Embryonic facial prominence (tissue), 1 donor: ENCODE results near the gene KIF1C.

Experiments used
- DNase-seq: peaks from one replicate; pipeline ENCODE4 v3.0.0-alpha.2; 2016; ENCODE audit errors: extremely low spot score

KIF1C gene

DNA sequence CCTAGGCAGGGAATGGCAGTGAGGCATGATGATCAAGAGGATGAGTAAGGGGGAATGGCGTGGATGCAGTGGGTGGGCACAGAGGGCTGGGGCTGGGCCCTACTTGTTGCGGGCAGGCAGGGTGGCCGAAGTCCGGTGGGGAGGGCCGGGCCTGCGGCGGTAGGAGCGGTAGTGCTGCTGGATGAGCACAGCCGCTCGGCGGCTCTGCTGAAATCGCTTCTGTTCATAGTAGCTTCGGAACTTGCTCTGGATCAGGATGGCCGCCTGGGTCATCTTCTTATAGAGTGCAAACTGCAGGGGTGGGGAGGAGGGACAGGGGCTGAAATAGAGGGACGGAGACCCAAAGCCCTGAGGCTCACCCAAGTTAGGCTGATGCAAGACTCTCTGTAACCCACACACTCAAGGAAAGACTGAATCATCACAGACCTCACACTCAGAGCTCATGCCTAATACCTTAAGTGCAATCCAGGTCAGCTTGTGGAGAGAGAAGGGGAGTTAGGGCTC is 28.7 kb upstream of the KIF1C start:
- DNase-seq, result no peak

DNA sequence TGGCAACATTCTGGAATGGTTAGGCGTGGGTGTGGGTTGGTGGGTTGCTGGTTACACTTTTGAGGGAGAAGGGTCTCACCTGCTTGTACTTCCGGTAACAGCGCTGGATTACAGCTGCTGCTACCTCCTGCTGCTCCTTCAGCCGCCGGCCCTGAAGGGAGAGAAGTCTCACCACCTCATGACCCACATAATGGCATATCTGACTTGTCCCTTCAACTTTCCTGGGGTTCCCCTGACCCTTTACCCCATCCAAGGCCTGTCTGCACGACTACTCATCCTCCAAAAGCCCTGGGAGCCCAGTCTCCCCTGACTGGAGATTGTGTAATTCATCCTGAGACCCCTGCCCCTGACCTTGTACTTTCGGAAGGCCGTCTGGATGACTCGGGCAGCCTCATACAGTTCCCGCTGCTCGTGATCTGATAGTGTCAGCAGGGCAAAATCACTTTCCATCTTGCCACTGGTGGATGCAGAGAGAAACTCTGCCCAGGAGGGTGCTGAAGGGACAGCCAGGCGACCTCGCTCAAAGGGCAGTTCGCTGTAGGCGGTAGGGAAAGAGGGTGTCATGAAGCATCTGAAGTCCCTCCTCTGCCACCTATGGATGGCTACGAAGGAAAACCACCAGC is 28.1 kb upstream of the KIF1C start:
- DNase-seq, result no peak

DNA sequence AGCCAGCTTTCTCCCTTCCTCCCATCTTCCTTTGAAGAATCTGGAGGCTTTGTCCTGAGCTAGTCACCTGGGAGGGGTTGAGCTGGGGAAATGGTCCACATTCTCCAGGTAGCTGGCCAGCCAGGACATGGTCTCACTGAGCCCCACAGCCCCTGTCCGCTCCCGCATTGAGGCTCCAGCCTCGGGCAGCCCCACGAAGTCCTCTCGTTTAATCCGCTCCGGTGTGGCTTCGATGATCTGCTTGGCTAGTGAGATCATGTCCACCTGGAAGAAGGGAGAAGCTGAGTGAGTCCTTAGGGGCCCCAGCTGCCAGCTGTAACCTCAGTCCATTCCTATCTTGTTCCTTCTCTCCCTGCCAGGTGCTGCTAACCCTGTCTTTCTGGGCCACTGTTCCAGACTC is 27.5 kb upstream of the KIF1C start:
- no peak for DNase-seq

DNA sequence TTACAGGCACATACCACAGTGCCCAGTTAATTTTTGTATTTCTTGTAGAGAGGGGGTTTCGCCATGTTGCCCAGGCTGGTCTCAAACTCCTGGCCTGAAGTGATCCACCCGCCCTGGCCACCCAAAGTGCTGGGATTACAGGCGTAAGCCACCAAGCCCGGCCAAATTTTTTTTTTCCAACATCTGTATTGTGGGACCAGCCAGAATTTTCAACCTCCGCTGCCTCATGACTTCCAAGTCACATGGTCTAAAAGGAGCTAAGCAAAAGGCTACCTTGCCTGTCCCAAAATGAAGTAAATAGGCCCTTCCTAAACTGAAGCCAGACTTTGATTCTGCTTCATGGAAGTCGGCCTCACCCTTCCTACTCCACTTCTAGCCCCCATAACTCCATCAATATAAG is 25.9 kb upstream of the KIF1C start:
- no peak for DNase-seq

DNA sequence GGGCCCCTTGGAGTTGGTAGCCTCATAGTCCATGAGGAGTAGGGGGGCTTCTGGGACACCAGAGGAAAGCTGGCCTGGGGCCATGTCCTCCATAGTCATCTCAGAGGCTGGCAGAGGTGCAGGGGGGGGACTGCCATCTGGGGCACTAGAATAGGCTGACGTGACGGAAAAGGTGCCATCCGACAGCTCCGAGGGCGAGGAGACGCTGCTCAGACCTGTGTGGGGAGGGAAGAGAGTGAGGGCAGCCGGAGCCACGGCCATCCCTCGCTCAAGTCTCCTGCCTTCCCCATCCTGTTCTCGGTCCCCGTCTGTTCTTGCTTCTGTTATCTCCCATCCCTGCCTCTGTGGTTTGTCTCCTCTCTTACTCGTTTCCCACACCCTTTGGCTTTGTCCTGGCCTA is 25.4 kb upstream of the KIF1C start:
- DNase-seq, result no peak

DNA sequence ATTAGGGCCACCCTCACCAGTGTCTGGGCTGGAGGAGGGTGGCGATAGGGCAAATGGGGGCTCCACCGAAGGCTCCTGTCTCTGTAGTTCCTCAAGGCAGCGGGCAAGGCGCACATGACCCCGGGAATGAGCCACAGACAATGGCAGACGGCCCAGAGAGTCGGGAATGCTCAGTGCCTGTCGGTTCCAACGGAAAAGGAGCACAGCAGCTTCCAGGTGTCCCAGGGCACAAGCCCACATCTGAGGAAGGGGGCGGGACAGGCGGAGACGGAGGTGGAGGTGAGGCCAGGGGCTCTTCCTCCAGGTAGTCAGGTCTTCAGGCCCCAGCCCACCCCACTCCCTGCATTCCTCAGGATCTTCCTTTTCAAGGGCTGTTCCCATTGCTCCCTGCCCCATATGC is 25.0 kb upstream of the KIF1C start:
- no peak for DNase-seq

DNA sequence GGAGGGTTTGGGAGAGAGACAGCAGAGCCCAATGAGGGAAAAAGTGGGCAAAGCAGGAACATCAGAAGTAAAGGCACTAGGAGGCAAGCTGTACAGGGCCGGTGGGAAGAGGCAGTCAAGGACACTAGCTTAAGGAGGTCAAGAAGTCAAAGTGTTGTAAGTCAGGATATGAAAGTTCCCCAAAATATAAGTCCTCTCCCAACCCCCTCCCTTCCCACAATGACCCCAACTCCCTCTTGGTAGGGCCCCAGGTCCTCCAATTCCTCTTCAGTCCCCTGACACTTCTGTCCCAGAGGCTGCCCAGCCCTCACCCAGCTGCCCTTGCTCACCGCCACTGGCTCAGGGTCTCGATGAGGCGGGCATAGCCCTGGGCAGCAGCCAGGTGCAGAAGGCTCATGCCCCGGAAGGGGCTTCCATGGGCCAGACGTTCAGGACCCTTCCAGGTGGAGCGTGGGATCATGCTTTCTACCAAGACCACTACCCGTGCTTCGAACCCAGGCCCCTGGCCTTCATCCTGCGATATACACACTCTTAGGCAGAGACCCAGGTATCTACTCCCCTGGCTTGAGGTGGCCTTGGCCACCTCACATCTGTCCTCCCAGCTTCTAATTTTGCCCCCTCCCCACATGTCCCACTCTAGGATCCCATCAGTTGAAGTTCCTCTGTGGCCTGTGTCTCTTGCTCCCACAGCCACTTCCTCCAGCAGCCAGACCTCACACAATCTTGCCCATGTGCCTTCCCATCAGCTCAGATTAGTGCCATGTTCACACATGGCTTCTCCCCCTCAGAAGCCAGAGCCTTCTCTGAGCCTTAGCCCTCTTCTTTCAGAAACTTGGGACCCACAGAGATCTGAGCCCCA is 24.3 kb upstream of the KIF1C start:
- DNase-seq, result no peak

DNA sequence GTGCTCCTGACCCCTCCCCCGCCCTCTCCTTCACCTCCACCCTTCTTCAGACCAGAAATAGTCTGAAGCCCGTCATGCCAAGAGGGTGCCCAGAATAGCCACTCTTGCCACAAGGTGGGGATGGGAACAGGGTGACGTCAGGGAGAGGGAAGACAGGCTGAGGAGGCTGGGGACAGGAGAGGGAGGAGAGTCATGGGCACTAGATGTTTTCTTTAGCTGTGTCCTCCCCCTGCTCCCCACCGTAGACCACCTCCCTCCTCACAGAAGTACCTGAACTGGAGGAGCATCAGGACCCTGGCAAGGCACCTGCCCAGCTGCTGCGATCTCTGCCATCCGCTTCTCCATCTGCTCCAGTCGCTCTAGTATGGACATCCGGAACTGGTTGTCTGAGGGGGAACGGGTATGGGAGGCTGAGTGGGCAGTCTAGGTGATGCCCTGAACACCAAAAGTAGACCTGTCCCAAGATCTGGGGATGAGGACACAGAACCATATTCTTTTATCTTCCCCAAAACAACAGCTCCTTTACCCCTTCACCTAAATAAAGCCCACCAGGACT is 23.6 kb upstream of the KIF1C start:
- no peak for DNase-seq

DNA sequence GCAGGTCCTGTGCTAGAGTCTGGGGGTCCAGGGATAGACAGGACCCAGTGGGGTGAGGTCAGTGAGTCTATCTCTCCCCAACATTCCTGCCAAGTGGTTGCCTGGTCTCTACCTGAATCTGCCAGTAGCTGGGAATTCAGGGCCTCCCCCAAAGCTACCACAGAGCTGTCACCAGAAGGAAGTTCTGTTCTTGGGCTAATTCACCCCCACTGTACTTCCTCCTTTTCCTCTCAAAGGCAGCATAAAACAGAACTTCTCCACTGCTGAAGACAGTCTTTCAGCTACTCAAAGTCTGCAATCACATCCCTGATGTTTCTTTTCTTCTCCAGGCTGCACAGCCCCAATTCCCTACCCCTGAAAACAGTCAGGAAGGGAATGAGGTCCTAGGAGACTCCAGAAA is 19.0 kb upstream of the KIF1C start:
- DNase-seq, result no peak

DNA sequence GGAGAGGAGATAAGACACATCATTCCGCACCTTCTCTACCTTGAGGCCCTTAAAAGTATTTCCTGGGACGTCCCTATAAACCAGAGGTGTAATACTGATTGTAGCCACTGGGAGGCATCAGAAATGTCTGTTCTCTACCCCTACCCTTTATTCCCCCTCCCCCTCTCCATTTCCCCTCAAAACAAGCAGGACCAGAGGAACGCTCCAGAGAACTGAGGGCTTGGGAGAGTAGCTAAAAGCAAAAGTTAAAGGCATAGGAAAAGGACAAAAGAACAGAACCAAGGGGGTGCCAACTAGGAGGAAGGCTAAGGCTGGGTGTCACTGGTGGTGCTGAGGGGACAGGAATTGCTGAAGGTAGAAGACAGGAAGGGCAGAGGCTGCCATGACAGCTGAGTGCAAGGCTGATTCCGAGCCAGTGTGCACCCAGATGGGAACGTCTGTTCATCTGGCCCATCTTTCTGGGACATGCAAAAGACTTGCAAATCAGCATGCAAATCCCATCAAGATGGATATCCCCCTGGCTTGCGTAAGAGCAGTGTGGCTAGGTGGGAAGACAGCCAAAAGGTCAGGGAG is 17.0 kb upstream of the KIF1C start:
- no peak for DNase-seq

DNA sequence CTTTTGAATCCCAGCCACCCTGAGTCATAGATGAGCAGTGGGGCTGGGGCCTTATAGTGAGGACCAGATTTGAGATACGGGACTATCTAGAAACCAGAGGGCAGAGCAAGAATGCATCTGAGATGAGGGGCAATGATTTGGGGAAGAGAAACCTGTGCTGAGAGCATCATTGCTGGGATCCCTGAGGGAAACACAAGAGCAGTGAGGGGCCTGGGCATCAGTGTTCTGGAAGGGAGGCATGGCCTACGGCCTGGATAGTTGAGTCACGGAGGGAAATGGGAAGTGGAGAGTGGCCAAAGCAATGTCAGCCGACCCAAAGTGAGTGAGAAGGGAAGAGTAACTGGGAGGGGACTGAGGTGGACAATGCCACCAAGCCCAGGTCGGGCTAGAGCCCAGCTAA is 15.4 kb upstream of the KIF1C start:
- no peak for DNase-seq

DNA sequence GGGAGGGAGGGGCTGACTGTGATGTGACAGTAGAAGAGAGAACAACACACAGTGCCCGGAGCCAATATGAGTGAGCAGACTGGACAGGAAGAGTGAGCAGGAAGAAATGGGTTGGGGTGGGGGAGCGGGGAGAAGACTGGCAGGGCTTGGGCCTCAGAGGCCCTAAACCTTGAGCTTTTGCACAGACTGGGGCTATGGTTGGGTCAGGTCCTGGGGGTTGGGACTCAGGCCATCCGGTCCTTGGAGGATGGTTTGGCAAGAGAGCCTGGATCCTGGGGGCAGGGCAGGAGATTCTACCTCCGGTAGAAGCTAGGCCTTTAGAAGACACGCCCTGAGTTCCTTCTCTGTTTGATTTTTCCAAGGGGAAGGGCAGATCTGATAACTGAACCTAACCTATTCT is 11.3 kb upstream of the KIF1C start:
- DNase-seq, result no peak

DNA sequence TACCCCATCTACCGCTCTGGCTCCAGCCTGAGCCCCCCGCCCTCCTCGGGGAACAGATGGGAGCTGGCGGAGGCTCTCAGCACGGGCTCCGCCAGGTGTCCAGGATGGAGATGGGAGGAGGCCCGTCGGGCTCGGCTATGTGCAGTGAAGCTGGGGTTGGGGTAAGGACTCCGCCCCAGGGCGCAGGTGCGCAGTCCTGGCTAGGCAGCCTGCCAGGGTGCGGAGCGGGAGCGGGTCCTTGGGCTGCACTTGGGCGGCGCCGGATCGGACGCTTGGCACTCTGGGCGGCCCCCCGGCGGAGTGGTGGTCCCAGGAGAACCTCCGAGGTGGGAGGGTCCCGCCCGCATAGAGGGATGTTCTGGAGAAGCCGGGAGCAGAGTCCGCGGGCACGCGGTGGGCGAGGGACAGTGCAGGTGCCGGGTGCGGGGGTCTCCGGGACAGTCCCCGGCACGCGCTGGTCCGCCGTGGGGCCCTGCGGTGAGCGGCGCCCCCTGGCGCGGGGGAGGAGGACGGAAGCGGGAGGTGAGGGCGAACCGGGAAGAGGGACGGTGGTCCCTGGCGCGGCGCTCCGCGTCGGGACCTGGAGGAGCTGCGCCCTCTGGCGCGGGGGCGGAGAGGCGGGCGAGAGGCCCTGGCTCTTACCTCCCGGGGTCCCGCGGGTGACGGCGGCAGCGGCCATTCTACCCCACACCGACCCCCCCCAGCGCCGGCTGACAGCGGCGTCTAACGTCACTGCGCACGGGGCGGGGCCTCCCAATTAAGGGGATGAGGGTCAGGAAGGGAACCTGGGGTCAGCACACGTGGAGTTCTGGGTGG is 10.6 kb upstream of the KIF1C start, which contains the start of gene CAMTA2:
Gene CAMTA2 (minus strand): TSS at position 725 of the 816 bp plus-strand sequence. CDS start 1,453 bp downstream, outside the sequence.
- DNase-seq, result peak; percentile 27

DNA sequence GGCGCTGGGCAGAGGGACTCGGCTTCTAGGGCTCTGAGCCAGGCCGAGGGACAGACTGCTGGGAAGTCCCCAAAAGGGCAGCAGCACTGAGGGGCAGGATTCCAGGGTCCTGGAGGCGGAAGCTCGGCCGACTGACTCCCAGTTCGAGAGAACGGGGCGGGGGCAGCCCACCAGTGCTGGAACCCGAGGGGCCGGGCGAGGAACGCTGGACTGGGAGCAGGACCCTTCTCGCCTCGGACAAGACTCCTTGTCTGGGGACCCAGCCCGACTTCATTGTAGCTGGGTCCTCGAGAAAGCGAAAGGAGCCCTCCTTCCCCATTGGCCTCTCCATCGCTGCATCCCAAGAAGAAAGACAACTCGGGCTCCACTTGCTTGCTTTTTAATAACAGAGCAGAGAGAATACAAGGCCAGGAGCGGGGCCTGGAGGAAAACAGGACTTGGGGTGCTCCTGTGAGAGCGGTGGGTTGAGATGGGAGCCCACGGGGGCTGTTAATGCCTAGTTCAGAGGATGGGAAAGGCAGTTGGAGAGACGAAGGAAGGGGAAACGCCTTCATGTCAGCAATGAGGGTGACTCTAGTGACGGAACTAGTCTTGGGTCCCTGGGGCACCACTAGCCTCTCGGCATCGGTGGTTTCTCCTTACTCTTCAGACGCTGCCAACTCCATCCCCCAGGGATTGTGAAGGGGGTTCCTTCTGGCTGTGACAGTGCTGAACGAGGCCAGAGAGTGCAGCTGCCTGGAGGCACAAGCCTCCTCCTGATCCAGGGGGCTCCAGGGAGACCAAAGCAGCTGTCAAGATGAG is 9.8 kb upstream of the KIF1C start:
- DNase-seq, result no peak

DNA sequence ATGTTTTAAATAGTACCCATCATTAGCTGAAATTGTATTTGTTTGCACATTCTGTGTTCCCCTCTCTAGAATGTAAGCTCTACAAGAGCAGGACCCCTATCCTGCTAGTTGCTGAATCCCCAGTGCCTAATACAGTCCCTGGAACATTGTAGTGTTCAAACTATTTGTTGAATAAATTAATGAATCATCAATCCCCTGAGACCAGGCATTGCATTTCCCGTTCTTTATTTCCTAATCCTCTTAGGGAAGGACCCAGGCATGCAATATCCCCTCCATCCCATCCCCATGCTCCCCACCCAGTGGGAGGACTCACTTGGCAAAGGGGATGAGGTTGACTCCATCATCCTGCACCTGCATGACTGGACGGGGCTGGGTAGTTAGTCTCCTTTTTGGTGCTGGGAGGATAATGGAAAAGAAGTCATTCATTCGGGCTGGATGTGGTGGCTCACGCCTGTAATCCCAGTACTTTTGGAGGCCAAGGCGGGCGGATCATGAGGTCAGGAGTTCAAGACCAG is 3.6 kb upstream of the KIF1C start:
- DNase-seq, result no peak

DNA sequence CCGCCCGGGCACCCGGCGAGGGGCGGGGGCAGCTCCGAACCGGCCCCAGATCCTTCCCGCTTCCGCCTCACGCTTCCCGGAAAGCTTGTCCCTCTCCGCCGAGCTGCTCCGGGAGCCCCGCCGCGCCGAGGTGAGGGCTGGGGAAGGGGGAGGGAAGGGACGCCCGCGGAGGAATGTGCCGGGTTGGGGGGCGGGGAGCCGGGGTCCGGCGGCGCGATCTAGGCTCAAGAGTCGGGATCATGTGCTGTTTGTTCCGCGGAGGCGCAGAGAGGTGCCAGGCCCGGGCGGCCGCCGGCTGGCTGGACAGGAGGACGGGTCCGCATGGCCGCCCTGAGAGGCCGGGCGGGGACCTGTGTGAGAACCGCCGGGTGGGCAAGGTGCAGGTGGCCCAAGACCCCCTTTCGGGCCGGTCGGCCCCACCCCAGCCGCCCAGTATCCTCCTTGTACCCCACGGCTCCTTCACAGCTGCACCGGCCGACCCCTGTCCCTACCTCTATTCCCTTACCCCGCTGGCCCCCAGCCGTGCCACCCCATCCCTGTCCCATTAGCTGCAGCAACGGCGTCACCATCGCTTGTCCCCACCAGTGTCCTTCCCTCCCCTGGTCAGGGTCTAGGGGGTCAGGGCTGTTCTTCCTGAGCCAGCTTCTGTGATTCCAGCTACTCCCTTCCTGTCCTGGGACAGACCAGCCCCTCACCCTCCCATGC is 429 bp downstream of the KIF1C start:
- no peak for DNase-seq

DNA sequence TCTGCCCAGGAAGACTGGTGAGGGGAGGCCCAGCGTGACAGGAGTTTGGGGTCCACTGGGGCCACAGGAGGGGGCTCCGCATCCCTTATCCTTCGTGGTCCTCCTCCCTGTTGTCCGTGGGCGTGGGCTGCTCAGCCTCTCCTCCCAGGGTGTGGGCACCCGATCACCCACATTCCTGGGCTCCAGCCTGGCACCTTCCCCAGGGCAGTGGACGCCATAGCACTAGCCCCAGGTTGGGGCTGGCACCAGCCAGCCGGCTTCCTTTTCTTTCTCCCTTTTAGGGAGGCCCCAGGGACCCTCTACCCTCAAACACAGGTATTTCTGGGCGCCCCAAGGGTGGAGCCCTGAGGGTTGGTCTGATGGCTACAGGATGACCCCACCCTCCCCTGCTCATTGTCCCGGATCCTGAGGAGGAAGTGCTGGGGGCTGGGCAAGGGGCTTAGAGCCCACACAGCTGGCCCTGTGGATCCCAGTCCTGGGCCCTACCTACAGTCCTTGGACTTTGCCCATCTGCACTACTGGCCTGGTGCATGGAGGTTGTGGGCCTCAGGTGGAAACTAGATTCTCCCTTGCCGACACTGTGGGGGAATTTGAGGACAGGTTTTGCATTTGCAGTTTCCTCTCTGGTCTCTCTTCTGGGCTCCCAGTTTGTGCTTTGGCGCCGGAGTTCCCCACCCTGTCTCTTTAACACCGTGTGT is 1.1 kb downstream of the KIF1C start:
- DNase-seq, result no peak

DNA sequence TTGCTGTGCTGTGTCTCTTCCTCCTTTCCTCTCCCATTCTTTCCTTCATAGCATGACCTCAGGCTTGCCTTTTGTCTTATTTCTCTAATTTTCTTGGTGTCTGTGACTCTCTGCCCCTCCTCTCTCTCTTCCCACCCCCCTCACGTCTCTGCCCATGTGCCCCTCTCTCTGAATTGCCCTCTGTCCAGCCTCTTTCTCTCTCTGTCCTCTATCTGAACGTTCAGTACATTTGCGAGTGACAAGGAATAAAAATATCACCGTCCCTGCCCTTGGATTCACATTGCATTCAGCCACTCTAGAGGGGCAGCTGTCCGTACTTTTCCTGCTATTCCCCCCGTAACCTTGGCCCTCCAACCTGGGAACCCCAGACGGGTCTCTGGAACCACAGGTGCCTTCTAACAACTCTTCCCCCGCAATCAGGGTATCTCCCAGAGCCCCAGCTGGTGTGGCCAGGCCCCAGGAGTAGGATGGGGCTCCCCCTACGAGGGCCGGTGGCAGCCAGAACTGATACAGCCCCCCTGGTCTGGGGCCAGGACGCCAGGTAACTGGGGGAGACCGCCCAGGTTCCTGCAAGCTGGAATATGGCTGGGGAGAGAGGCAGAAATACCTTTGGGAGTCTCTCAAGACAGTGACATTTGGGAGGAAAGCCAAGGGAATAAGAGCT is 1.8 kb downstream of the KIF1C start:
- no peak for DNase-seq

DNA sequence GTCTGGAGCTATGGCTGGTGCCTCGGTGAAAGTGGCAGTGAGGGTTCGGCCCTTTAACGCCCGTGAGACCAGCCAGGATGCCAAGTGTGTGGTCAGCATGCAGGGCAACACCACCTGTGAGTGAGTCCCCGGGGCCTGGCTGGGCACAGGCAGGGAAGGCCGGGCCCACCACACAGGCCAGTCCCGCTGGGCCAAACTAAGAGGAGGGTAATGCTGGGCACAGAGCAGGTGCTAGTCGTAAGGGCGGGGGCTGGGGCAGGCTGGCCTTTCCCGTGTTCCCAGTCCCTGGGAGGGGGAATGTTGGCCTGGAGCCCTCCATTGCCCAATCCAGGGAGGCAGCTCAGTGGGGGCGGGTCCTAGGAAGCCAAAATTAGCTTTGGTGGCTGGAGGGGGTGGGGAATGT is 2.5 kb downstream of the KIF1C start:
- DNase-seq, result no peak
